ENCODE results near the gene TUBB4B.

- TF ChIP-seq POLR2AphosphoS5 (IDR thresholded peaks at IDR 0.05) = peak; percentile 61 to 69 (median 66)
- no peak for TF ChIP-seq CTCF (IDR thresholded peaks at IDR 0.05)
- peak; percentile 63 for TF ChIP-seq POLR2A (IDR thresholded peaks at IDR 0.05)
- no peak for TF ChIP-seq EP300 (IDR thresholded peaks at IDR 0.05; ENCODE audit: low read depth)
Measured at GRCh38 chr9:137223078-137223970, 17.8 kb upstream of the TUBB4B start.
